CD8-positive, alpha-beta memory T cell (primary cell): ENCODE results near the gene NAV2. TPM values are rescaled to one million over a fixed set of nuclear protein-coding genes. Genes with fewer than 3 reads are reported as not detected.

ENCODE experiments used
- CTCF ChIA-PET: fragments of 350-600 bp; sonication (Branson Sonifier 250); formaldehyde crosslinking; loops from one replicate; lab custom pipeline; 2021; ENCODE audit warnings: antibody characterized with exemption; lab: Charles Lee
- POLR2A ChIA-PET: fragments of 350-600 bp; sonication (Branson Sonifier 250); formaldehyde crosslinking; loops from one replicate; lab custom pipeline; 2021; ENCODE audit warnings: antibody characterized with exemption; lab: Charles Lee
- DNase-seq, 5 donors: peaks; one replicate each; pipeline versions ENCODE4 v3.0.0 to v3.0.0-alpha.2; 2020 to 2022; ENCODE audit warnings: mixed read lengths in 1 of 5
- H3K27ac ChIP-seq: one replicate; pipeline ENCODE4 v1.7.0; 2013; ENCODE audit warnings: low read depth, mild to moderate bottlenecking, low read length, moderate library complexity
- H3K27me3 ChIP-seq: 2 replicates; pipeline ENCODE4 v1.7.0; 2013; ENCODE audit warnings: low read length, mild to moderate bottlenecking; ENCODE audit not compliant: insufficient read depth, poor library complexity, severe bottlenecking
- H3K36me3 ChIP-seq: 2 replicates; pipeline ENCODE4 v1.7.0; 2013; ENCODE audit warnings: mild to moderate bottlenecking, low read length, moderate library complexity; ENCODE audit not compliant: insufficient read depth
- H3K4me1 ChIP-seq: 2 replicates; pipeline ENCODE4 v1.7.0; 2013; ENCODE audit warnings: mild to moderate bottlenecking, low read length, moderate library complexity; ENCODE audit not compliant: insufficient read depth
- H3K4me3 ChIP-seq: 2 replicates; pipeline ENCODE4 v1.7.0; 2013; ENCODE audit warnings: mild to moderate bottlenecking, low read length
- H3K9me3 ChIP-seq: 2 replicates; pipeline ENCODE4 v1.7.0; 2013; ENCODE audit warnings: mild to moderate bottlenecking, low read length
- H3K27ac Mint-ChIP-seq, 8 donors: one replicate each; pipeline ENCODE4 v1.8.0; 2020 to 2021; ENCODE audit warnings: mixed read lengths in 8 of 8, mild to moderate bottlenecking in 6 of 8, inconsistent platforms in 3 of 8, moderate library complexity in 3 of 8
- H3K27me3 Mint-ChIP-seq, 2 donors: one replicate each; pipeline ENCODE4 v1.8.0; 2020 to 2021; ENCODE audit warnings: mixed read lengths in 2 of 2, mild to moderate bottlenecking in 1 of 2, moderate library complexity in 1 of 2
- H3K36me3 Mint-ChIP-seq, 3 donors: one replicate each; pipeline ENCODE4 v1.8.0; 2020 to 2021; ENCODE audit warnings: mixed read lengths in 3 of 3, inconsistent platforms in 1 of 3, mild to moderate bottlenecking in 1 of 3
- H3K4me1 Mint-ChIP-seq, 3 donors: one replicate each; pipeline ENCODE4 v1.8.0; 2020 to 2021; ENCODE audit warnings: mixed read lengths in 3 of 3, inconsistent platforms in 1 of 3, mild to moderate bottlenecking in 1 of 3
- H3K4me3 Mint-ChIP-seq, 7 donors: one replicate each; pipeline ENCODE4 v1.8.0; 2020 to 2021; ENCODE audit warnings: mixed read lengths in 7 of 7, mild to moderate bottlenecking in 6 of 7, moderate library complexity in 4 of 7, inconsistent platforms in 2 of 7
- H3K9me3 Mint-ChIP-seq, 5 donors: one replicate each; pipeline ENCODE4 v1.8.0; 2020 to 2022; ENCODE audit warnings: mixed read lengths in 5 of 5, mild to moderate bottlenecking in 3 of 5, moderate library complexity in 2 of 5, inconsistent platforms in 1 of 5
- polyA plus RNA-seq: library from polyadenylated mRNA; unstranded; fragments of 300-500 nt; fragmentation: Illumina TruSeq; gene quantifications from one replicate; pipeline ENCODE4 v1.2.3, GENCODE V29; 2021
- total RNA-seq, 2 experiments: library from RNA; stranded (reverse); gene quantifications; one replicate each; pipeline ENCODE4 v1.2.3, GENCODE V29; 2021

Gene NAV2
- total and polyA plus RNA-seq, 3 experiments from 2014 or later, result 0.42 to 1.2 (median 1.1) TPM

GRCh38 chr11:19832086-19832750 lies 119.6 kb downstream of the NAV2 start:
- peaks cover 1 to 3% (median 2%) of the 10 kb centered on the region in 3 donors for H3K36me3 Mint-ChIP-seq
- CTCF ChIA-PET, result no interaction called here
- POLR2A ChIA-PET, result no interaction called here
- Histone ChIP-seq H3K9me3 (no peaks in the 10 kb centered on the region), H3K36me3 (no peaks in the 10 kb centered on the region), H3K4me1 (no peaks in the 10 kb centered on the region), H3K4me3 (no peak overlapping the region), H3K27ac (no peak overlapping the region), H3K27me3 (no peaks in the 10 kb centered on the region)
- H3K4me1 Mint-ChIP-seq, result no peaks in the 10 kb centered on the region
- H3K27ac Mint-ChIP-seq, result no peak overlapping the region
- no peaks in the 10 kb centered on the region for H3K9me3 Mint-ChIP-seq
- DNase-seq, result no peak
- H3K4me3 Mint-ChIP-seq, result no peak overlapping the region
- peaks cover 0 to 2% of the 10 kb centered on the region in 2 donors for H3K27me3 Mint-ChIP-seq

DNA sequence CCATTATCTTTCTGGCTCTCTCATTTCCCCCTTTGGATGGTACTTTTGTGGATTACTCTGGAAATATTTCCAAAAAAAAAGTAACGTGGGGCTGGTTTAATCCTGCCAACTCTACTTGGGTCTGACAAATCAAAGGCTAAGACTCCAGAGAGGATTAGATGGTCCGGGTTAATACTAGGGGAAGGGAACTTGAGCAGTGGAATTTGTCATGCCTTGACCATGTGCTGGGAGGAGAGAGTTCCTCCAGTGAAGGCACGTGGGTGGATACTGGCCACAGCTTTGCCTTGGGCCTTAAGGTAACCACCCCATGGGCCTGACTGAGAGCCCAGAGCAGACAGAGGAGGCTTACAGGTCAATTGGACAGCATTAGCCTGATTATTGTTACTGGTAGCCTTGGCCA lies 120.3 kb downstream of the NAV2 start:
- no peak overlapping the region for H3K4me3 Mint-ChIP-seq
- POLR2A ChIA-PET, result no interaction called here
- H3K27ac ChIP-seq, result no peak overlapping the region
- H3K27me3 Mint-ChIP-seq, result peaks cover 0 to 2% of the 10 kb centered on the region in 2 donors
- H3K4me3 ChIP-seq, result no peak overlapping the region
- peaks cover 0 to 2% (median 0%) of the 10 kb centered on the region in 5 donors for H3K9me3 Mint-ChIP-seq
- H3K9me3 ChIP-seq, result no peaks in the 10 kb centered on the region
- DNase-seq, result no peak
- H3K4me1 ChIP-seq, result no peaks in the 10 kb centered on the region
- H3K4me1 Mint-ChIP-seq, result no peaks in the 10 kb centered on the region
- CTCF ChIA-PET, result no interaction called here
- no peak overlapping the region for H3K27ac Mint-ChIP-seq
- peaks cover 1 to 3% (median 2%) of the 10 kb centered on the region in 3 donors for H3K36me3 Mint-ChIP-seq
- no peaks in the 10 kb centered on the region for H3K36me3 ChIP-seq
- no peaks in the 10 kb centered on the region for H3K27me3 ChIP-seq

- no peak overlapping the region for H3K27ac ChIP-seq
- H3K9me3 ChIP-seq, result no peaks in the 10 kb centered on the region
- Mint-ChIP-seq H3K4me1 (no peaks in the 10 kb centered on the region), H3K27me3 (peaks cover 0 to 5% of the 10 kb centered on the region in 2 donors), H3K27ac (no peak overlapping the region), H3K9me3 (peaks cover 0 to 2% (median 0%) of the 10 kb centered on the region in 5 donors), H3K4me3 (no peak overlapping the region), H3K36me3 (peaks cover 1 to 3% (median 2%) of the 10 kb centered on the region in 3 donors)
- ChIA-PET CTCF (no interaction called here), POLR2A (no interaction called here)
- H3K36me3 ChIP-seq, result no peaks in the 10 kb centered on the region
- DNase-seq, result no peak
- H3K4me1 ChIP-seq, result no peaks in the 10 kb centered on the region
- no peaks in the 10 kb centered on the region for H3K27me3 ChIP-seq
- H3K4me3 ChIP-seq, result no peak overlapping the region
These were observed 122.1 kb downstream of the NAV2 start for GRCh38 chr11:19834771-19835170.

DNA sequence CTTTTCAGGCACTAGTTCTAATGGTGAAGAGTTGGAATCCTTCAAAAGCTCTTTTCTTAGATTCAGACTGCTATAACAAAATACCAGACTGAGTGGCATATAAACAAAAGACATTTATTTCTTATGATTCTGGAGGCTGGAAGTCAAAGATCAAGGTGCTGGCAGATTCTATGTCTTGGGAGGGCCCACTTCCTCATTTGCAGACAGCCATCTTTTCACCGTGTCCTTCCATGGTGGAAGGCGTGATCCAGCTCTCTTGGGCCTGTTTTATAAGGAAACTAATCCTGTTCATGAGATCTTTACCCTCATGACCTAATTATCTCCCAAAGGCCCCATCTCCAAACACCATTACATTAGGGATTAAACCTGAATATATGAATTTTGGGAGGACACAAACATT lies 124.0 kb downstream of the NAV2 start:
- ChIA-PET POLR2A (interaction anchor here (0.5 kb wide), 1 partner anchor 493 kb away, joined by 3 read pairs; no protein-coding TSS in a partner anchor), CTCF (no interaction called here)
- Mint-ChIP-seq H3K9me3 (peaks cover 0 to 2% (median 0%) of the 10 kb centered on the region in 5 donors), H3K4me1 (no peaks in the 10 kb centered on the region), H3K36me3 (peaks cover 1 to 3% (median 2%) of the 10 kb centered on the region in 3 donors), H3K27ac (no peak overlapping the region), H3K4me3 (no peak overlapping the region), H3K27me3 (peaks cover 0 to 3% of the 10 kb centered on the region in 2 donors)
- H3K27me3 ChIP-seq, result no peaks in the 10 kb centered on the region
- no peak overlapping the region for H3K27ac ChIP-seq
- no peaks in the 10 kb centered on the region for H3K4me1 ChIP-seq
- H3K36me3 ChIP-seq, result no peaks in the 10 kb centered on the region
- DNase-seq, result no peak
- no peak overlapping the region for H3K4me3 ChIP-seq
- H3K9me3 ChIP-seq, result no peaks in the 10 kb centered on the region

DNA sequence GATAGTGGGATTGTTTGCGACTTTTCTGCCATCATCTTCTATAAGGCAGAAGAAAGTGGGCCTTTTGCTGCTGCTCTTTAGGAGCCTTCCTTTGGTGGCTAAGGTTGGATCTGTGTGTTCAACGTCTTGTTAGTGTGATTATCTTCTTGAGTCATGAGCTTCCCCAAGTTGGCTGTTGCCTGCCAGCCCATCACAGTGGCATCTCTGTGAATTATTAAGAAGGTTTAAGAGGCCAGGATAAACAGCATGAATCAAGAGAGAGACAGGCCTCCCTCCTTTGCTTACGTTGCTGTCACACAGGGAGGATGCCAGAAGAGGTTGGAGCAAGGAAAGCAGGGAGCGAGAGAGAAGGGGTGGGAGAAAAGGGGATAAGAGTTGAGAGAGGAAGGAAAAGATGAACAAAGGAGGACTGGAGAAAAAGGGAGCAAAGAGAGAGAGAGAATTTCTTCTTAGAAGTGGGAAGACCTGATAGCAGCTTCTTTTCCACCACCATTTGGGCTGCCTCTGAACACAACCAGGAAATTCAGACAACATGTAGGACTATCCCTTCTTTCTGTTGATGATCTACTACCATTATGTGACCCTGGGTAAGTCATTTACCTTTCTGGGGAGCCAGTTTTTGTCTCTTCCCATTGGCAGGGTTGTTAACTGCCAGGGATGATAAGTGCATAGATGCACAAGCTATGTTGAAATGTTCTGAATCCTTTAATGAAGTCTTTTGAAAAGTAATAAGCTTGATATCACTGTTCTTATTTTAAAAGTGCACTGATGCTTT lies 126.5 kb downstream of the NAV2 start:
- H3K4me1 Mint-ChIP-seq, result peaks cover 0 to 4% (median 0%) of the 10 kb centered on the region in 3 donors
- H3K4me3 Mint-ChIP-seq, result no peak overlapping the region
- H3K9me3 Mint-ChIP-seq, result peaks cover 0 to 2% (median 0%) of the 10 kb centered on the region in 5 donors
- Histone ChIP-seq H3K27me3 (no peaks in the 10 kb centered on the region), H3K9me3 (no peaks in the 10 kb centered on the region), H3K36me3 (no peaks in the 10 kb centered on the region), H3K4me3 (no peak overlapping the region), H3K4me1 (no peaks in the 10 kb centered on the region), H3K27ac (no peak overlapping the region)
- no peak overlapping the region for H3K27ac Mint-ChIP-seq
- ChIA-PET CTCF (no interaction called here), POLR2A (no interaction called here)
- H3K36me3 Mint-ChIP-seq, result peaks cover 0 to under 1% (median 0%) of the 10 kb centered on the region in 3 donors
- no peak for DNase-seq
- H3K27me3 Mint-ChIP-seq, result peaks cover 0 to 3% of the 10 kb centered on the region in 2 donors

- H3K9me3 Mint-ChIP-seq, result peaks cover 0 to 2% (median 0%) of the 10 kb centered on the region in 5 donors
- H3K4me3 Mint-ChIP-seq, result no peak overlapping the region
- peaks cover 0 to 4% (median 0%) of the 10 kb centered on the region in 3 donors for H3K4me1 Mint-ChIP-seq
- Histone ChIP-seq H3K9me3 (no peaks in the 10 kb centered on the region), H3K36me3 (no peaks in the 10 kb centered on the region), H3K4me3 (no peak overlapping the region), H3K4me1 (no peaks in the 10 kb centered on the region), H3K27ac (no peak overlapping the region), H3K27me3 (no peaks in the 10 kb centered on the region)
- no peak overlapping the region for H3K27ac Mint-ChIP-seq
- no peak for DNase-seq
- ChIA-PET CTCF (interaction anchor here (1.4 kb wide), 1 partner anchor 23 kb away, joined by 3 read pairs; no protein-coding TSS in a partner anchor), POLR2A (no interaction called here)
- peaks cover 2 to 4% of the 10 kb centered on the region in 2 donors for H3K27me3 Mint-ChIP-seq
- no peaks in the 10 kb centered on the region for H3K36me3 Mint-ChIP-seq
These were observed 128.3 kb downstream of the NAV2 start for GRCh38 chr11:19840961-19841360.

- Histone ChIP-seq H3K27ac (no peak overlapping the region), H3K9me3 (no peaks in the 10 kb centered on the region), H3K4me3 (no peak overlapping the region), H3K27me3 (no peaks in the 10 kb centered on the region), H3K36me3 (no peaks in the 10 kb centered on the region), H3K4me1 (no peaks in the 10 kb centered on the region)
- H3K4me3 Mint-ChIP-seq, result no peak overlapping the region
- ChIA-PET POLR2A (no interaction called here), CTCF (no interaction called here)
- H3K27me3 Mint-ChIP-seq, result peaks cover 4% of the 10 kb centered on the region in 2 donors
- H3K4me1 Mint-ChIP-seq, result peaks cover 0 to 4% (median 0%) of the 10 kb centered on the region in 3 donors
- DNase-seq, result no peak
- H3K9me3 Mint-ChIP-seq, result no peaks in the 10 kb centered on the region
- no peaks in the 10 kb centered on the region for H3K36me3 Mint-ChIP-seq
- no peak overlapping the region for H3K27ac Mint-ChIP-seq
These were observed 129.9 kb downstream of the NAV2 start for GRCh38 chr11:19842505-19842904.

DNA sequence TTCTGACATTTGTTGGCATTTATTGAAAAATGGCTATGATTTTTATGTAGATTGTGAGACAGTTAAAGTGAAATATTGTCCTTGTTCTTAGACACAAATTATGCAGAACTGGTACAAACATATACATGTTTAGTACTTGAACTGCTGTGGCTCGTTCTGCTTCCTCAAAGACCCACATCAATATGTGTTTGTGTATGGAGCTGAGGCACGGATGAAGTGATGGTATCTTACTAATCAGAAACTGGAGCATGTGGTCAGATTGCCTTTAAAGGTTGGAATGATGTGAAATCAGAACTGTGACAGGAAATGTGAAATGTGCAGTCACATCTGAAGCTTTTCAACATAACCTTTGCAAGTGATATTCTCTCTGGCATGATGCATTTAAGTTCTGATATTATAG lies 130.4 kb downstream of the NAV2 start:
- Histone ChIP-seq H3K4me1 (no peaks in the 10 kb centered on the region), H3K27ac (no peak overlapping the region), H3K27me3 (no peaks in the 10 kb centered on the region), H3K36me3 (no peaks in the 10 kb centered on the region), H3K9me3 (no peaks in the 10 kb centered on the region), H3K4me3 (no peak overlapping the region)
- no peaks in the 10 kb centered on the region for H3K36me3 Mint-ChIP-seq
- H3K27me3 Mint-ChIP-seq, result peaks cover 4% of the 10 kb centered on the region in 2 donors
- peaks cover 0 to 4% (median 0%) of the 10 kb centered on the region in 3 donors for H3K4me1 Mint-ChIP-seq
- CTCF ChIA-PET, result no interaction called here
- H3K4me3 Mint-ChIP-seq, result no peak overlapping the region
- no peak overlapping the region for H3K27ac Mint-ChIP-seq
- no peaks in the 10 kb centered on the region for H3K9me3 Mint-ChIP-seq
- DNase-seq, result no peak
- POLR2A ChIA-PET, result no interaction called here
